GM21528 (cell line): ENCODE results near the gene ENO4.

Experiments
- ATAC-seq: cut with Tn5 transposase; IDR thresholded peaks from one replicate; pipeline ENCODE4 v1.9.1; 2021; ENCODE audit warnings: mild to moderate bottlenecking, moderate library complexity; ENCODE audit not compliant: unreplicated experiment, low FRiP score

Gene ENO4

DNA sequence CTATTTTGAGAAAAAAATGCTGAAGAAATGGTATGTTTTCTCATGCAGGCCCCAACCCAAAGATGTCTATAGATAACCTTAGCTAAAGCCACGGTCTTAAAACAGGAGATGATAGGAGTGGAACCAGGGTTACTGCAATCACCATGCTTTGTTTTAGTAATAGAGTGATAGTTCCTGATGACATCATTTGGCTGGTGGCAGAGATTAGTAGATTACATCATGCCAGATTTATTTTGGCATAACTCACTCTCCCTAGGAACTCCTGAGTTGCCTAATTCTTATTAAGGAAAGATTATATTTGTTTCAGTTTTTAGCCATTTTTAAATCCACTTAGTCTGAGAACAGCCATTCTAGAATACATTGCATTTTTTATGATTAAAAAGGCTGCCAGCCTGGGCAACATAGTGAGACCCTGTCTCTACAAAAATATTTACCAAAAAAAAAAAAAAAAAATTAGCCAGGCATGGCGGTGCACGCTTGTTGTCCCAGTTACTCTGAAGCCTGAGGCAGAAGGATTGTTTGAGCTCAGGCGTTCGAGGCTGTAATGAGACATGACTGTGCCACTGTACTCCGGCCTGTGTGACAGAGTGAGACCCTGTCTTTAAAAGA is 17.8 kb downstream of the ENO4 start:
- no peak for ATAC-seq

DNA sequence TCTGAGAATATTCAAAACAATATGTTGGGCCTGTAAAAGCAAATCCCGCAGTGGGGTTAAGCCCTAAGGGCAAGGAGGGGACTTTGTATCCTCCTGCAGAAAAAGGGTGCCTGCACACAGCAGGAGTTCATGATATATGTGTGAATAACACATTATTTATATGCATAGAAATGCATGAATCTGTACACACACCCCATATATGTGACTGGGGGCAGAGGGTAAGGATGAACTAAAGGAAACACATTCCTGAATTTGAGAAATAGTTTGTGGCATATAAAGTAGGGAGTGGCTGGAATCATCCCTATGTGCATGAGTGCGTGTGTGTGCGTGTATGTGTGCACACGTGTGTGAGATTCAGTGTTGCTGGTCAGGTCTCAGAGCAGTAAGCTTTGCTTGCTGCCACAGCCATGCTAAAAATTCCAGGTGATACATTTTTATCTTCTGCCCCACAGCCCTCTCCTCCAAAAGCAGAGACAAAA is 18.9 kb downstream of the ENO4 start:
- no peak for ATAC-seq

DNA sequence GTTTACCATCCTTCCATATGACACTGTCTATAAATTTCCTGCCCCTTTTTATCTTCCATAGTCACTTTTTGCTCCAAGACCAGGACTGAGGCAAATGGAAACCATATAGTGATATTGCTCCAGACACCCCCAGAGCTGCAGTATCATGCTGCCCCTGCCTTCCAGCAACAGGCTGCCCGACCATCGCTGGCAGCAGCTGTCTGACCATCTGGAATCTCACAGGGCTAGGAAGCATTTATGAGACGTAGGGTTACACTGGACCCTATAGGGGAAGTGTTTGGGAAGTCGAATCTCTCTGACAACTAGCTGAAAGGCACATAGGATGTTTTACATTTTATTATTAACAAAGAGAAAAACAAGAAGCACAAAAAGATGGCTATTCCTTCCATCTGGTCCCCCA is 19.4 kb downstream of the ENO4 start:
- ATAC-seq: no peak

DNA sequence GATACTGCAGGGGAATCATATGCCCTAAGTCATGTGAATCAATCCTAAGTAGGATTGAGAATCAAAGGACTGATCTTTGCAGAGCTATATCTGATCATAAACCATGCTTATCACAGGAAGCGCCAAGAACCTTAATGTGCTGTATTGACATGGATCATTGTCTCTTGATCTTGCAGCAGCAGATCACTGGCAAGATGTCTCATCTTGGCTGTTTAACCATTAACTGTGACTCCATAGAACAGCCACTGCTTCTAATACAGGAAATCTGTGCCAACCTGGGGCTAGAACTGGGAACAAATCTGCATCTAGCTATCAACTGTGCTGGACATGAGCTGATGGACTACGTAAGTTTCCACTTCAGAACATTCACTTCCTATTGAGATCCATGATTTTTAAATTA is 21.6 kb downstream of the ENO4 start:
- no peak for ATAC-seq

DNA sequence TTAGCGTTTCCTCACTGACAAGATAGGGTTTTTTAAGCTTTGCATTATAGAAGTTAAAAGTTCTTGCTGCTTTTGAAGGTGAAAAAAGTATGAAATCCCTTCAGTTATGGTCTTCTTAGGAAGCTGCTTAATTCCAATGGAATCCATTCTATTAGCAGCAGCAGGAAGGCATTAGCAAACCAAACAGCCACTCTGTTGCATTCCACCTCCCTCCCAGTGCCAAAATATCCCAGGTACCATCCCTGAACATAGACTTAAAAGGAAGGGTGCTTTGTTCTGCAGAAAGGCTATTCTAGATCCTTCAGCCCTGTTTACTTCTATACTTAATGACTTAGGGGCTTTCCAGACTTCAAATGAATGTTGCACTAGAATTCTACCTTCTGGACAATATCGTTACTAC is 23.8 kb downstream of the ENO4 start:
- no peak for ATAC-seq

DNA sequence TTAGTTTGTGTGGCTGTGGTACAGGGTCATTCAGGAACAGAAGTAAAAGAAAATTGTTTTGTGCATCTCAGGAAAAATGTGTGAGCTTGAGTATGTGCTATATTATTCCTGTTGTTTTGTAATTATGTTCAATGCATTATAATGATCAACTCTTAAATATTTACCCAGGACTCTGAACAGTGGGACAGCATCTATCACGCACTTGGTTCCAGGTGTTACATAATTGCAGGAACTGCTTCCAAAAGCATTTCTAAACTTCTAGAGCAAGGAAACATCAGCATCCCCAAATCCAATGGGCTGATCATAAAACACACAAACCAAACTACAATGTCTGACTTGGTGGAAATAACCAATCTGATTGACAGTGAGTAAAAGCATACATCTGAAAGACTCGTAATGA is 26.6 kb downstream of the ENO4 start:
- no peak for ATAC-seq

DNA sequence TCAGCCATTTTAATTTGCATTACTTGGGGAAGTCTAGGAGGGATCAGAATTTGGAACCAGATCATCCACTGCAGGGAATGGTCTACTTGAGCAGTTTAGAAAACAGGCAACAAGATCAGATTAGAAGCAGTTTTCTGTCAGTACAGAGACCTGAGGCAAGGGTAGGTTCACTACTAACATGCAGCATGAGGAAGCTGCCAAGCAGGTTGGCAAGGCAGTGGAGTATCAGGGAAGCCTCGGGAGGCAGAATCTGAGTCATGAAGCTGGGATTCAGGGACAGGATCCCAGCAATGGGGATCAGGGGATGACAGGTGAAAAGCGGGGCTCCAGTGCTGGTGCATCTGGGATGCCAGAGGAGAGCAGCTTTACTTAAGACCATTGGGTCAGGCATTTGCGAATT is 28.1 kb downstream of the ENO4 start:
- ATAC-seq: no peak

DNA sequence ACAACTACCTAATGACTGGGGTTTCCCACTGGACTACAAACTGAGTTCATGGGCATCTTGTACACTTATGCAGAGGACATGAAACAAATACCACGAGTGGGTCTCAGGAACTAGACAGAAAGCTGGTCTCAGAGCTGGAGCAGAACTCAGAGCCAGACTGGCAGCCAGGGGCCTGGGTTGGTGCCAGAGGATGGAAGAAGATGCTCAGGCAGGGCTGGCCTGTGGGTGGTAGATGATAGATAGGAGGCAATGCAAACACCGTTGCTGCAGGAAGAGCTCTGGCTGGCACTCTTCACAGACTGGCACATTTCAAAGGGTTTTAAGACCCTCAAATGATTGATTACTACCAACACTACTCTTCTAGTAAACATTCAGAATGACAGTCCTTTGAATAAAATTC is 28.8 kb downstream of the ENO4 start:
- no peak for ATAC-seq

DNA sequence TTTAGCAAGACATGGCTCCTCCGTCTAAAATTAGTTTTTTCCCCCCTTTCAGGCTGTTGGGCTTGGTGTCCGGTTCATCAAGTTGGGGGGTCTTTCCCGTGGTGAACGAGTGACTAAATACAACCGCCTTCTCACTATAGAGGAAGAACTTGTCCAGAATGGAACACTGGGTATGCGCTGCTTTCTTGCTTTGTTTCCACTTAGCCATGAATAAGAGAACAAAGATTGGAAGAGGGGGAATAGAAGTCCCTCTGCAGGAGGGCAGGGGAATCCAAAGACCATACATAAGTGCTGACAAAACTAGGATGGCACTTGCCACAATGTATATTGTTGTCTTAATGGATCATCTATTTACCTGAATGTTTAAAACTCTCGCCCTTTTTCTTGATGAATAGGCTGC is 30.5 kb downstream of the ENO4 start:
- ATAC-seq: no peak

DNA sequence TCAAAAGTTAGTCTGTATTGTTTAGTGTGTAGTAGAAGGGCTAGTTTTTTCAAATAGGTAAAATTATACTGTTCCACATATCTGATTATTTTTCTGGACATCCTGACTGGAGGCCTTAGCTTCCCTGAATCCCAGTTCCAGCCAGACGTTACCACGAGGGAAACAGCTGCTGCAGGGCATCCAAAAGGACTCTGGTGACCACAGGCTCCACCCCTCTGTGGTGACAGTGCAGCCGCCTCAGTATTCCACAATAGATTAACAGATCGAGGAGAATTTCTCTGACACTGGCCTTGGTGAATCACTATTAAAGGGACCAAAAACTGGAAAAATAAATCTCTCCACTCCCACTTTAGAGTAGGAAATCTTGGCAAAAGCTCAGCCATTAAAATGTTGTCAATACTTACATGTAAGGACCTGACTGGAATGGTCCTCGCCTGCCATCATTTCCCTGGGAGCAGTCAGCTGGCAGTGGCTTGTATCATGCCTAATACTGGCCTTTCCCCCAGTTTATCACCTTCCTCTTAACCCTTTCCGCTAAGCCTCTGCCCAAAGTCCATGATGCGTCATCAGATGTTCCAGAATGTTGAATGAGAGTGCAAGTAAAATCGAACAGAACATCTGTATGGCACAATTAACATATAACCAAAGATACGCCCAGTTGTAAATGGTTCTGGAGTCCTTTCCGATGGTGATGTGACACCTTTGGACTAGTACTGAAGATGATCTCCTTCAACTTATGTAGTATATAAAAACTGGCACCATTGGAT is 31.6 kb downstream of the ENO4 start:
- ATAC-seq: no peak

DNA sequence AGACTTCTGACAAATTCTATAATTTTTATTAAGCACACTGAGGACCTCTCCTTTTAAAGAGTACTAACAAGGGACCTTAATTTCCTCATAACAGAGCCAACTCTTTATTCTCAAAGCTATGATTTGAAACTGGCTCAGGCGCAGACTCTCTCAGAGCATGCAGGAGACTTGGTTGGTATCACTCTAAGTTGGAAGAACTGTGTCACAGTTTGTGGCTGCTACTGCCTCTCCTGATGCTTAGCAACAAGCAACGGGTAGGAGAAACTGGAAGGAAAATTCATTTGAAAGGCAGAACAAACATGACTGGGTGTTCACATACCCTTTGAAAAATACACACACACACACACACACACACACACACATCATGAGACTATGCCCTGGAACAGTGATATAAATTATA is 33.3 kb downstream of the ENO4 start:
- ATAC-seq: no peak

DNA sequence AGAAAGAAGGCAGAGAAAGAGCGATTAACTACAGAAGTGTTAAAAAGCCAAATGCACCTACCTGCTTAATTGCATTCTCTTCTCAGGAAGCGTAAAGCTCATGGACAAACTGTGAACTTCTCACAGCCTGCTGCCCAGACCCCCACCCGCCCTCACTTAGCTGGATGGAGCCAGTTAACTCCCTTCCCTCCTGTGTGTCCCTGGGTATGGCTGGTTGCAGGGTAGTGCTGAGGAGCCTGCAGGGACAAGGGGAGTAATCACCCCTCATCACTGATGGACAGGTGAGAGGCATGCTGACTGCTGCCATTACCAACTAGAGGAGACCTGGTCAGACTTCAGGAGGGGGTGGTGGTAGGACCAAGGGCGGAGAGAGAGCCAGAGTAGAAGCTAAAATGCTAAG is 37.5 kb downstream of the ENO4 start:
- ATAC-seq: no peak

DNA sequence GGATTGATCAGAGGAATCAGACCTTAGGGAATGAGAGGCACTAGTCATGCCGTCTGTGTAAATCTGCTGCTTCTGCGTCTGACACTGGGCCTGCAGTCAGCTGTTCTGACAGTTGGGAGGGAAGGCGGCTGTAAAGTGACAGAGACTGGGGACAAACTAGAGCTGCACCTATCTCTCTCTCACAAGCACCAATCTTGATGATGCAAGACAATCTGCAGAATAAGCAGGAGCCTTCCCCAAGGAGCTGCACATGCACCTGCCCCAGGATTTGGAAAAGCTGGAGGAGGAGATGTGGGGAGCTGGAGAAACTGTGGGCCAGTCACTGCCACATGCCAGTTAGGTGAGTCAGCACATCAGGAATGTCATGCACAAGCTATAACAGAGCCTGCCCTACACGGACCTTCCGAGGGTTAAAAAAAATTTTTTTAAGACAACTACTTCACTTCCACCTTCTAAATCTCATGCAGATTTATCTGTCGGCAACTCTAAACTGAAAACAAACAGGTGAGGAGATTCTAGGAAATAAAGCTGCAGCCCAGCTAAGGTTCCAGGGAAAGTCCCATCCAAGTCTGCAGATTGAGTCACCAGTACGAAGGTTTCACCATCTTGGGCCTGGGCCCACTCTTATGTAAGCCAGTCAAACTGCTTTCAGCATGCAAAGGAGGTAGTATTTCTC is 39.2 kb downstream of the ENO4 start:
- no peak for ATAC-seq

DNA sequence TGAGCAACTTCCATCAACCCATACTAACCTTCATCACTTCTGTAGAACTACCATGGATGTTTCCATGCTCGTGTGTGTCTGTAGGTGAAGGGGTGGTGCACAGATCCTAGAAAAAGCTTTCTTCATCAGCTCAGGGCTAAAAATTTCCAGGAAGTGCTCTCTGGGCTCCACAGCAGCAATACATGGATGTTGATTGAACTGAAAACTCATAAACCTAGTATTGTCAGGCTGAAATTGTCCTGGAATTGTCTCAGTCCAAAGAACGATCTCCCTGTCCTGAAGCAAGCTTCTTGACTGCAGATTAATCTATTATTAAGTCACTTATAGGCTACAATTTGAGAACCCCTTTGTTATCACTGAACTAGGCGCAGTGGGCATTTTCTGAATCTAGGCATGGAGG is 39.8 kb downstream of the ENO4 start:
- no peak for ATAC-seq

DNA sequence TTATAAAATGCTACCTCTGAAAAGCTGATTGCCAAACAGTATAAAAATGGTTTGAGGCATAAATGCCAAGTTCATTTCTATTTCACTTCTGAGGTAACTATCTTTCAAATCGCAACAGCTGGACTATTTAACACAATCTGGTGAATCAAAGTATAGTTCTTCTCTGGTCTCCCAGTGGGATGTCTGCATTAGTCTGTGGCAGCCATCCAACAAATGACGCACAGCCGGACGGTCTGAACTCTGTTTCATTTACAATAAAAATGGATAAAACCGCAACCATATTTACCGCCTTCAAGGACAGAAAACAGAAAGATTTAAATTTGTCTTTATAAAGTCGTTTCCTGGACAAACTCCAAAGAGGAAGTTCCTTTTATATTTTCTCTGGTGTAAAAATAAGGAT is 41.9 kb downstream of the ENO4 start:
- no peak for ATAC-seq

DNA sequence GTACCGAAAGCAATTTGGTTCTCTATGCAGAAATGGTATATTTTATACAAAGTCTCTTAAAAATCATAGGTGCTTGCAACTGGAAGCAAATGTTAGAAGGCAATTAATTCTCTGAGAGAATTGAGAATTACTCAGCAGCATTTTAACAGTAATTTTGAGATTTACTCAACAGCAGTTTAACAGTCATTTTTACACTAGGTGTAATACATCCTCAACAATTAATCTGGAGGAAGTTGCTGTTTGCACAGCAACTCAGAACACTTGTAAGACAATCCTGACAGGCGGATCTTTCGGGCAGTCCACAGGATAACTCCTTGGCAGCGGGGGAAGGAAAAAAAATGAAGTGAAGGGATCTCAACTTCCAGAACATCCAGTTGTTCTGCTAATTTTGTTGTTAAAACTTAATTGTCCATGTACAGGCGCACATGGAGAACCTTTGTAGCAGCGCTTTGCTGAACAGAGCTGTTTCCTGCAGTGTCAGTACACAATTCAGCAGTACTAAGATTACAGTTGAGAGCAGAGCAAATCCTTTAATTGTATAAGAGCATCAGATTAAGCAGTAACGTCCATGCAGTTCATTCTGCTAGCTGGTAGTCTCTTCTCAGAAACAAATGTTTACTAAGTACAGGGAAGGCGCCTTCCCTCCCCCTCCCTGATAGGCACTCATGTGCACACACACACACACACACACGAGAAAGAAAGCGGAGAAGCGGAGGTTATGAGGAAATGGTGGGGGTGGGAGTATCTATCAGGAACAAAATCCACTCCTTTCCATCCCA is 43.8 kb downstream of the ENO4 start:
- no peak for ATAC-seq

DNA sequence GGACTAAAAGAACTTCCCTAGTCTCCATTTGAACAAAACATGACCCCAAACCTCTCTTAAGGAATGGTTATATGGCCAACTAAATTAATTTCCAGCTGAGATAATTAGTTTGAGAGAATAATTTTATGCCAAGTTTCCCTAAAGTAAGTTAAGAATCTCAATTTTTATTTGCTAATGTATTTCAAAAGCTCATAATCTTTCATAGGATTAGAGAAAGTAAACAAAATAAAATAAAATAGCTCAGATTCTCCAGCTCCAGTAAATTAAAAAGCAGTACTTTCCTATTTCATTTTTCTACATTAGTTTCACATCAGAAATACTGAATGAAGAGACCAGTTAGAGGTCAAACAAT is 44.4 kb downstream of the ENO4 start:
- no peak for ATAC-seq

DNA sequence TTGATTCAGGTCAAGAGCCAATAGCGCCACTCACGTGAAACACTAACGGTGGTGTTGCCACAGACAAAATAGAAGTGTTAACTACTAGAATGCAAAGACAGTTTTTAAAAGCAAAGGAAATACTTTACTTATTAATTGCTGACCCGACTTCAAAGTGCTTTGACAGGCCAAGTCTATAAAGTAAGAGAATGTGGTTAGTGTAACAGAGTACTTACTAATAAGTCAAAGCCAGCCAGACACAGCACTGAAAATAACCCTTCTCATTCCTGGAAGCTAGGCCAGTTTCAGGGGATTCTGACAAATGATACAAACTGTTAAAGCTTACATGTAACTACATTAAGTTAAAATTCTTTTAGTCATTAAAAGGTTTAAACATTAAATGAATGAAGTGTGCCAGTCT is 50.3 kb downstream of the ENO4 start:
- no peak for ATAC-seq

DNA sequence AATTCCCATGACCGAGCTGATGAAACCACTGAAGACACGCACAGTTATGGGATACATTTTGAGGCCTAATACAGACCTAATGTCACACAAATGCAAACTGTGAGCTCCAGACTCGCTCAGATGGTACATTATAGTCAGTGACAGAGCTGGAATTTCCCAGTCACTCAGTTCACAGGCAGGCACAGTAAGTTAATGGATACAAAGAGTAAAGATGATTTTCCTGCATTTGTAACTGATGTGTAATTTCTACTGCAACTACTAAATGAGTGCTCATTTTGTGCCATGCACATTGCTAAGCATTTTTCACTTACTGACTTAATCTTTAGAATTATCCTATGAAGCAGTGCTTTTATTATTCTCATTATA is 56.5 kb downstream of the ENO4 start:
- no peak for ATAC-seq

DNA sequence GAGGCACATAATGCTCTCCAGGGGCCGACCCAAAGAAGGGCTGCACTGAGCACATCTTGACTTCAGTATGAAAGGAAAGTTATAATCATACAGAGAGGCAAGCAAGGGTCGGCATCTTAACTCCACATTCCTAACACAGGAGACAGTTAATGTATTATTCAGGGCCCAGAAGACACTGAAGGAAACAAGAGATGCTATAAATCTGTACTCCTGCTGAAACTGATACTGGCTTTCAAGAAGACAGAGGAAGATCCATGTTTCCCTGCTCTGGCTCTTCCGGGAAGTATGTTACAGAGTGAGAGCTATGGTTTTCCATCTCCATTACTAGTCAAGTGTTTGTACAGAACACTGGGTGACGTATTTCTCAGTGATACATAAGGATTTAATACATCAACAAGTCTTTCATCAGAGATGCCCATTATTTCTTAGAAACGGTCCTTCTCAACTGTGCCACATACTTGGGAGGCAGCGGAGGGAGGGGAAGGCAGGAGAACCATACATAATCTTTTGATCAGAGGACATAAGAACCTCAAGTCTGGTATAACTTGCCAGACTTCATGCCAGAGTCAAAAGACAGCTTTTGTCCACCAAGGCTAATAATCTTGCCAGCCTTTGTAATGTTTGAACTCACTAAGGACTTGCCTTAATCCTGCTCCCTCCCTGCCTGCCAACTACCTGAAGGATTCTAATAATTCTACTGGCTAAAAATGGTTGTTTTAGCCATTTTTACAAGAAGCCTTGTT is 58.1 kb downstream of the ENO4 start:
- ATAC-seq: no peak

DNA sequence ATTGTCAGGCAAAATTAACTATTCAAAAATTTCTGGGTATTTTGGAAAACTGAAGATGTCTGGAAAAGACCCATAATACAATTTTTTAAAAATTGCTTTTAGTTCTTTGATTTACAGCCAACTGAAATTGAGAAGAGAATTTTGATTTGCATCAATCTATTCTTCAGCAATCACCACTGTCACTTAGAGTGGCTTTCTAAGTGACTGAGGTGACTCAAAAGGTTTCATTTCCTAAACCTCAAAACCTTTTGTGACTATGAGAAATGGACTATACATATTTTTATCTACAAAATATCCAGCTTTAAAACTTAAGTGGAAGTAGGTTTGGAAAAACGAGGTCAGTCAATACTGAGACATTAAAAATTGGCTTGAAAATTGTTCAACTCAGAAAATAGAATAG is 60.0 kb downstream of the ENO4 start:
- ATAC-seq: no peak
